IMR-90 (cell line): Measurements from ENCODE around the gene SDC4.

Experiments
- CEBPB ChIP-seq: IDR thresholded peaks from 2 replicates; pipeline ENCODE4 v1.6.1; 2012; ENCODE audit warnings: low read depth, low read length, improper control_type of control experiment
- CTCF ChIP-seq: conservative IDR thresholded peaks from 2 replicates; pipeline ENCODE4 v1.5.1; 2012; ENCODE audit warnings: mild to moderate bottlenecking, low read depth, low read length, improper control_type of control experiment
- ELK1 ChIP-seq: fragments of 150-350 bp; IDR thresholded peaks from 2 replicates; pipeline ENCODE4 v1.6.1; 2016; ENCODE audit warnings: low read depth, mild to moderate bottlenecking, low read length, moderate library complexity, borderline replicate concordance
- MAFK ChIP-seq: IDR thresholded peaks from 2 replicates; pipeline ENCODE4 v1.6.1; 2012; ENCODE audit warnings: low read depth, low read length, improper control_type of control experiment
- NFE2L2 ChIP-seq: fragments of 150-350 bp; IDR thresholded peaks from 2 replicates; pipeline ENCODE4 v1.6.1; 2016; ENCODE audit warnings: low read depth, mild to moderate bottlenecking, low read length
- POLR2A ChIP-seq: IDR thresholded peaks from 2 replicates; pipeline ENCODE4 v1.6.1; 2012; ENCODE audit warnings: mild to moderate bottlenecking, low read depth, low read length
- RAD21 ChIP-seq: IDR thresholded peaks from 2 replicates; pipeline ENCODE4 v1.6.1; 2012; ENCODE audit warnings: low read length, improper control_type of control experiment
- RCOR1 ChIP-seq: IDR thresholded peaks from 2 replicates; pipeline ENCODE4 v1.6.1; 2012; ENCODE audit warnings: mild to moderate bottlenecking, low read length, improper control_type of control experiment; ENCODE audit not compliant: insufficient replicate concordance
- RFX5 ChIP-seq: IDR thresholded peaks from 2 replicates; pipeline ENCODE4 v1.8.0; 2012; ENCODE audit warnings: low read depth, mild to moderate bottlenecking, low read length, moderate library complexity
- USF2 ChIP-seq: fragments of 150-350 bp; IDR thresholded peaks from 2 replicates; pipeline ENCODE4 v1.6.1; 2017; ENCODE audit warnings: mild to moderate bottlenecking, antibody characterized with exemption, low read length, low read depth

GRCh38 chr20:45309075-45309474 is 39.1 kb downstream of the SDC4 start:
- no peak for TF ChIP-seq CEBPB
- no peak for TF ChIP-seq CTCF
- no peak for TF ChIP-seq POLR2A
- no peak for TF ChIP-seq USF2
- no peak for TF ChIP-seq RCOR1
- no peak for TF ChIP-seq MAFK
- no peak for TF ChIP-seq ELK1
- TF ChIP-seq RAD21 = no peak
- TF ChIP-seq NFE2L2 = no peak
- TF ChIP-seq RFX5 = no peak
